Lung (tissue), 12 donors: Measurements from ENCODE around the gene SBF2. TPM values are rescaled to one million over a fixed set of nuclear protein-coding genes. Genes with fewer than 3 reads are reported as not detected.

ENCODE experiments used
- ATAC-seq: fragments of 200-7000 bp; cut with Tn5 transposase; one replicate; pipeline ENCODE4 v1.9.1; 2020; ENCODE audit warnings: moderate number of reproducible peaks; ENCODE audit not compliant: insufficient read depth, low FRiP score
- DNase-seq, 3 donors: peaks; one replicate each; pipeline ENCODE4 v3.0.0-alpha.2; 2013 to 2017
- H3K27ac ChIP-seq, 2 donors: one replicate each; pipeline ENCODE4 v1.5.1; 2013; ENCODE audit warnings: mild to moderate bottlenecking in 2 of 2, moderate library complexity in 2 of 2, control low read depth in 1 of 2, inconsistent platforms in 1 of 2, low read depth in 1 of 2, low read length in 1 of 2
- H3K27me3 ChIP-seq, 3 donors: one replicate each; pipeline ENCODE4 v1.5.1; 2013; ENCODE audit warnings: low read length in 2 of 3; ENCODE audit not compliant: control insufficient read depth in 3 of 3, insufficient read depth in 3 of 3
- H3K36me3 ChIP-seq, 4 donors: one replicate each; pipeline ENCODE4 v1.5.1; 2013; ENCODE audit warnings: low read length in 4 of 4, mild to moderate bottlenecking in 1 of 4, moderate library complexity in 1 of 4; ENCODE audit not compliant: control insufficient read depth in 4 of 4, insufficient read depth in 4 of 4
- H3K4me1 ChIP-seq, 5 donors: one replicate each; pipeline ENCODE4 v1.5.1; 2013; ENCODE audit warnings: low read length in 5 of 5, mild to moderate bottlenecking in 2 of 5, moderate library complexity in 1 of 5; ENCODE audit not compliant: control insufficient read depth in 5 of 5, insufficient read depth in 5 of 5
- H3K4me3 ChIP-seq: one replicate; pipeline ENCODE4 v1.5.1; 2013; ENCODE audit warnings: mild to moderate bottlenecking, control low read depth, moderate library complexity
- H3K9ac ChIP-seq, 2 donors: one replicate each; pipeline ENCODE4 v1.5.1; 2013; ENCODE audit warnings: low read length in 2 of 2, control low read depth in 1 of 2; ENCODE audit not compliant: insufficient read depth in 1 of 2
- H3K9me3 ChIP-seq, 4 donors: one replicate each; pipeline ENCODE4 v1.5.1; 2013; ENCODE audit warnings: low read length in 3 of 4, mild to moderate bottlenecking in 1 of 4, moderate library complexity in 1 of 4; ENCODE audit not compliant: control insufficient read depth in 4 of 4, insufficient read depth in 3 of 4
- WGBS, 2 donors: extraction: QIAGEN DNeasy Blood & Tissue Kit; methylation state at CpG; one replicate each; pipeline ENCODE4 v1.1.7; 2013; 5-methylcytosine and 5-hydroxymethylcytosine counted together
- polyA plus RNA-seq, 2 donors: library from polyadenylated mRNA; stranded (reverse); fragments of 200-250 nt; gene quantifications; one replicate each; pipeline ENCODE4 v1.2.1, GENCODE V29; 2013
- total RNA-seq, 2 donors: library from RNA; depleted of rRNA in 1 of 2; stranded (reverse); fragments of >200 nt in 1 of 2; gene quantifications; one replicate each; pipeline ENCODE4 v1.2.1, GENCODE V29; 2014 to 2021
- TF ChIP-seq, protein P1 (sequence below): IDR thresholded peaks from 2 replicates; pipeline ENCODE4 v1.5.1; 2012; ENCODE audit warnings: mild to moderate bottlenecking; ENCODE audit errors: control extremely low read depth, extremely low read depth
- donor health status: control.
- donor health status: control.
- donor health status: Bipolar disorder and iron deficiency.
- donor health status: healthy.
- donor health status: DM: yes; HTN: yes; CAD: no.

Gene SBF2
- total and polyA plus RNA-seq, 4 donors = 4.4 to 104 (median 24.9) TPM

DNA sequence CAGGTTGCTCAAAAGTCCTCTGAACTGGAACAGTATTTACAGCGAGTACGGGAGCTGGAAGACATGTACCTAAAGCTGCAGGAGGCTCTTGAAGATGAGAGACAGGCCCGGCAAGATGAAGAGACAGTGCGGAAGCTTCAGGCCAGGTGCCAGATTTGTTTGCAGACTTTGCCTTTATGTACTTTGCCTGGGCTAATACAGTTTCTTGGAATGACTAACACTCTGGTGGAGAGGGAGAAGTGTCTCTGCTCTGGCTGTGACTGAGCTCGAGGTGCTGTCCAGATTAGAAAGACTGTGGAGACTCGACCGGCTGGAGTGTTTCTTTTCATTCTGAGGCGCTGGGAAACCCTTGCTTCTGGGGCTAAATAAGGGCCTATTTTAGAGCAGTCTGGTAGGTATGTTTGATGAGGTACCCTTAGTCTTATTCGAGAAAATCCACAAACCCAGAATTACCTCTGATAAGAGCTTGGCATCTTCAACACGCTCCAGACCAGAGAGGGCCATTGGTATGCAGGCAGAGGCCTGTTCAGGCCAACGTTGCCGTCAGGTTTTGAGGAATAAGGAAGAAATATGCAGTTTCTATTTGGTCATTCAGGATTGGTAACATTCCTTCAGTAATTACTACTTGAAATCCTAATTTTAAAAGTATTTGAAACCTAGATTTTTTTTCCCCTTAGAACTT, 553.7 kb downstream of the SBF2 start:
- TF ChIP-seq, protein P1, sequence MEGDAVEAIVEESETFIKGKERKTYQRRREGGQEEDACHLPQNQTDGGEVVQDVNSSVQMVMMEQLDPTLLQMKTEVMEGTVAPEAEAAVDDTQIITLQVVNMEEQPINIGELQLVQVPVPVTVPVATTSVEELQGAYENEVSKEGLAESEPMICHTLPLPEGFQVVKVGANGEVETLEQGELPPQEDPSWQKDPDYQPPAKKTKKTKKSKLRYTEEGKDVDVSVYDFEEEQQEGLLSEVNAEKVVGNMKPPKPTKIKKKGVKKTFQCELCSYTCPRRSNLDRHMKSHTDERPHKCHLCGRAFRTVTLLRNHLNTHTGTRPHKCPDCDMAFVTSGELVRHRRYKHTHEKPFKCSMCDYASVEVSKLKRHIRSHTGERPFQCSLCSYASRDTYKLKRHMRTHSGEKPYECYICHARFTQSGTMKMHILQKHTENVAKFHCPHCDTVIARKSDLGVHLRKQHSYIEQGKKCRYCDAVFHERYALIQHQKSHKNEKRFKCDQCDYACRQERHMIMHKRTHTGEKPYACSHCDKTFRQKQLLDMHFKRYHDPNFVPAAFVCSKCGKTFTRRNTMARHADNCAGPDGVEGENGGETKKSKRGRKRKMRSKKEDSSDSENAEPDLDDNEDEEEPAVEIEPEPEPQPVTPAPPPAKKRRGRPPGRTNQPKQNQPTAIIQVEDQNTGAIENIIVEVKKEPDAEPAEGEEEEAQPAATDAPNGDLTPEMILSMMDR = no peak
- peak; percentile 31 for ATAC-seq
- no peaks in the 10 kb centered on the region for H3K27me3 ChIP-seq
- peaks cover 0 to 10% (median 0%) of the 10 kb centered on the region in 5 donors for H3K4me1 ChIP-seq
- H3K9me3 ChIP-seq = peaks cover 0 to 3% (median 0%) of the 10 kb centered on the region in 4 donors
- no peak overlapping the region for H3K4me3 ChIP-seq
- peak in 2 of 3 donors; percentile 16 to 47 for DNase-seq
- H3K36me3 ChIP-seq = peaks cover 12 to 20% (median 18%) of the 10 kb centered on the region in 4 donors
- H3K27ac ChIP-seq = peak overlapping the region in 1 of 2 donors; percentile 80
- 74 to 86% methylated on average over 12 of the region's 12 CpGs for WGBS, 2 donors
- H3K9ac ChIP-seq = peak overlapping the region in 1 of 2 donors; percentile 33

DNA sequence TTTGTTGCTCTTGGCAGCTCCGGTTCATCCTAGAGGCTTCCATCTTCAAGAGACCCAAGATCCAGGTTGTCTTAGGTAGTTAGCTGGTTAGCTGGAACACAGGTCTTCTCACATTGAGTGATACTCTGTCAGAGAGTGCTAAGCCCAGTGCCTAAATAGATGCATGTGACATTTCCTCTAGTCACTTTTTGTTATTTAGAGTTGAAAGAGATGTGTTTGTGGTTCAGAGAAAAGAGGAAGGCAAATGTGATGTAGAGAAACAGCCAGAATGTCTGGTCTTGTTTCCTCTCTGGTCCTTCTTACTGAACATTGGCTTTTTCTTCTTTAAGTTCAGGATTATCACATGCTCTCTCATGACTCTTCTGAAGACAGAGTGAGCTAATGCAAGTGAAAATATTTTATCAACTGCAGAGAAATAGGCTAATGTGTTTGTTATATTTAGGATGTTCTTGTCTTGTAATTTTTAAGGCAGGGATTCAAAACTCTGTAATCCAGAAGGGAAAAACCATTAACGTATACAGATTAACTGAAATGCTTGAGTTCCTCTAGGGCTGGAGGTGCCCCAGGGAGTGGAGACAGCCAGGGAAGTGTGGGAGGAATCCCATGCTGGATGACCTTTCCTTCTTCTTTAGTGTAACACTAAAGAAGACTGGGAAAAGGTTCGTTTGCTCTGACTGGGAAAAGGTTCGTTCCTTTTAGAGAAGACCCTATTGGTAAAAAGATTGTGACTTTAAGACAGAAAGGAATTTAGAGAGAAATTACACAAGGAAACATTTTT, 554.7 kb downstream of the SBF2 start:
- DNase-seq (no peak), ATAC-seq (no peak)
- Histone ChIP-seq H3K9ac (no peak overlapping the region), H3K27ac (peak overlapping the region in 1 of 2 donors; percentile 77), H3K9me3 (peaks cover 0 to 5% (median 0%) of the 10 kb centered on the region in 4 donors), H3K36me3 (peaks cover 14 to 20% (median 16%) of the 10 kb centered on the region in 4 donors), H3K27me3 (no peaks in the 10 kb centered on the region), H3K4me1 (peaks cover 0 to 10% (median 0%) of the 10 kb centered on the region in 5 donors), H3K4me3 (no peak overlapping the region)
- WGBS, 2 donors = 84 to 87% methylated on average over 4 of the region's 4 CpGs
- TF ChIP-seq, protein P1 = no peak

DNA sequence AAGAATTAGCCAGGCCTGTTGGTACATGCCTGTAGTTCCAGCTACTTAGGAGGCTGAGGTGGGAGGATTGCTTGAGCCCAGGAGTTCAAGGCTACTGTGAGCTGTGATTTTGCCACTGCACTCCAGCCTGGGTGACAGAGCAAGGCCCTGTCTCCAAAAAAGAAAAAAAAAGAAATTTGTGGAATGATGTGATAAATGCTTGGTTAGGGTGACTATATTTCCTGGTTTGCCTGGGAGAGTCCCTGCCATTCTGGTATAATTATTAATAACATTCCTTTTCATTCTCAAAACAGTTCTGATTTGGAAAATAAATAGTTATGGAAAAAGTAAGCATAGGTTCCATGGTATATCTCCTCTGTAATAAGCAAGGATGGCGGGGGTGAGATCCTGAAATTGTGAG, 555.3 kb downstream of the SBF2 start:
- H3K9ac ChIP-seq = no peak overlapping the region
- H3K27ac ChIP-seq = peak overlapping the region in 1 of 2 donors; percentile 77
- H3K36me3 ChIP-seq = peaks cover 14 to 20% (median 16%) of the 10 kb centered on the region in 4 donors
- WGBS, 2 donors = 91 to 99% methylated on average over 1 of the region's 1 CpG
- H3K4me1 ChIP-seq = peaks cover 0 to 10% (median 0%) of the 10 kb centered on the region in 5 donors
- H3K27me3 ChIP-seq = no peaks in the 10 kb centered on the region
- TF ChIP-seq, protein P1 = no peak
- no peak overlapping the region for H3K4me3 ChIP-seq
- H3K9me3 ChIP-seq = peaks cover 0 to 5% (median 0%) of the 10 kb centered on the region in 4 donors
- DNase-seq (no peak), ATAC-seq (no peak)
